PC-9 (cell line): ENCODE data around the gene AKT1. TPM values are rescaled to one million over a fixed set of nuclear protein-coding genes. Genes with fewer than 3 reads are reported as not detected.

ENCODE experiments used
- BruUV-seq: library from RNA; stranded (reverse); fragments of 400-500 nt; replicated peaks from 2 replicates; lab custom pipeline; 2021; lab: Mats Ljungman, UMichigan
- CTCF ChIA-PET: fragments of 300-600 bp; sonication (Branson Sonifier 250); formaldehyde crosslinking; loops from one replicate; lab custom pipeline; 2022; ENCODE audit warnings: antibody characterized with exemption; lab: Charles Lee
- POLR2A ChIA-PET: fragments of 300-600 bp; sonication (Branson Sonifier 250); formaldehyde crosslinking; loops from one replicate; lab custom pipeline; 2022; ENCODE audit warnings: antibody characterized with exemption; ENCODE audit not compliant: unreplicated experiment; lab: Charles Lee
- DNase-seq, 2 experiments: peaks; one replicate each; pipeline versions ENCODE4 v3.0.0 to v3.0.0-alpha.2; 2015 to 2022; ENCODE audit warnings: mixed read lengths in 1 of 2
- H2AFZ ChIP-seq: fragments of 200-600 bp; sonication (generic); 2 replicates; pipeline ENCODE4 v1.8.1; 2017; ENCODE audit warnings: antibody characterized with exemption
- H3F3A ChIP-seq: fragments of 200-600 bp; sonication (generic); 2 replicates; pipeline ENCODE4 v1.8.1; 2017; ENCODE audit warnings: antibody characterized with exemption, mild to moderate bottlenecking, low read depth; ENCODE audit not compliant: insufficient read depth
- H3K27ac ChIP-seq: fragments of 200-600 bp; sonication (generic); 2 replicates; pipeline ENCODE4 v1.6.1; 2016; ENCODE audit warnings: mixed run types
- H3K27me3 ChIP-seq: fragments of 200-600 bp; sonication (generic); 2 replicates; pipeline ENCODE4 v1.6.1; 2016; ENCODE audit warnings: low read depth, mixed run types; ENCODE audit not compliant: insufficient read depth
- H3K36me3 ChIP-seq: fragments of 200-600 bp; sonication (generic); 2 replicates; pipeline ENCODE4 v1.6.1; 2016; ENCODE audit warnings: low read depth, mixed run types
- H3K4me1 ChIP-seq: fragments of 200-600 bp; sonication (generic); replicated peaks from 2 replicates; pipeline ENCODE4 v1.6.1; 2016; ENCODE audit warnings: mixed run types; ENCODE audit not compliant: insufficient read depth
- H3K4me2 ChIP-seq: fragments of 200-600 bp; sonication (generic); 2 replicates; pipeline ENCODE4 v1.6.1; 2017; ENCODE audit warnings: mixed run types
- H3K4me3 ChIP-seq: fragments of 200-600 bp; sonication (generic); 2 replicates; pipeline ENCODE4 v1.6.1; 2016; ENCODE audit warnings: mixed run types
- H3K79me2 ChIP-seq: fragments of 200-600 bp; sonication (generic); 2 replicates; pipeline ENCODE4 v1.6.1; 2017; ENCODE audit warnings: low read depth, mixed run types
- H3K9me2 ChIP-seq: fragments of 200-600 bp; sonication (generic); 2 replicates; pipeline ENCODE4 v1.8.1; 2017; ENCODE audit warnings: mild to moderate bottlenecking; ENCODE audit not compliant: insufficient read depth
- H3K9me3 ChIP-seq: fragments of 200-600 bp; sonication (generic); 2 replicates; pipeline ENCODE4 v1.8.1; 2016; ENCODE audit warnings: low read depth; ENCODE audit not compliant: insufficient read depth
- H4K20me1 ChIP-seq: fragments of 200-600 bp; sonication (generic); 2 replicates; pipeline ENCODE4 v1.8.1; 2017; ENCODE audit not compliant: insufficient read depth
- EZH2 ChIP-seq: fragments of 200-600 bp; sonication (generic); IDR thresholded peaks from 2 replicates; pipeline ENCODE4 v1.8.0; 2017; ENCODE audit warnings: antibody characterized with exemption, low read depth
- intact Hi-C: fragments of 100-400 bp; cut with micrococcal nuclease; formaldehyde crosslinking; loops from one replicate; pipeline ENCODE4 v1.10.0; 2022; ENCODE audit not compliant: unreplicated experiment
- total RNA-seq: library from RNA; stranded (reverse); gene quantifications from 2 replicates; pipeline ENCODE4 v1.2.3, GENCODE V29; 2021
- TF ChIP-seq, protein P1 (sequence below): fragments of 200-600 bp; sonication (generic); conservative IDR thresholded peaks from 2 replicates; pipeline ENCODE4 v1.6.1; 2017; ENCODE audit warnings: mixed run types, antibody characterized with exemption, mild to moderate bottlenecking, moderate library complexity

AKT1 gene
- total RNA-seq, 1 experiment from 2014 or later: 107 TPM

DNA sequence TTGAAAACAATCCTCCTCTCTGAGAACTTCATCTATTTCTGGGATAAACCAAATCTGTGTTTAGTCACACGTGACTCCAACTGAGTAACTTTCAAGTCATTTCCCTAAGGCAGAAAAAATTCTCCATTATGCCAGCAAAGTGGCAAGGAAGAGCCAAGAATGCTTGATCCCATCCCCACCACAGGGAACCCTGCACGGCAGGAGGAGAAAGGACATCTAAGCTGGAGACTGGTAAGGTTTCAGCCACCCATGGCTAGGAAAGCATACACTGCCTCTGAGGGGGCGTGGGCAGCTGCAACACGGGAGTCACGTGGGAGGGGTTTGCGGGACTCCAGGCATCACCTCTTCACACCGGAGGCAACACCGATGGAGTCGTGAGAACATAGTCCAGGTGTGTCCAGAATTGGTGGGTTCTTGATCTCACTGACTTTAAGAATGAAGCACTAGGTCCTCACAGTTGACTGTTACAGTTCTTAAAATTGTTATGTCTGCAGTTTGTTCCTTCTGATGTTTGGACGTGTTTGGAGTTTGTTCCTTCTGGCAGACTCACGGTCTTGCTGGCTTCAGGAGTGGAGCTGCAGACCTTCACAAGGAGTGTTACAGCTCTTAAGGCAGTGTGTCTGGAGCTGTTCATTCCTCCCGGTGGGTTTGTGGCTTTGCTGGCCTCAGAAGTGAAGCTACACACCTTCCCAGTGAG lies 45.3 kb downstream of the AKT1 start:
- H3F3A ChIP-seq: peaks cover 9% of the 10 kb centered on the region; the same call in 1 of the 2 replicates
- no peak overlapping the region for H3K27ac ChIP-seq
- no TSS peak for BruUV-seq
- H3K4me3 ChIP-seq: no peak overlapping the region
- no peaks in the 10 kb centered on the region for H3K27me3 ChIP-seq
- no peak overlapping the region for H2AFZ ChIP-seq
- ChIA-PET CTCF (interaction anchor here (0.7 kb wide), 1 partner anchor 68 kb away, joined by 4 read pairs; no protein-coding TSS in a partner anchor), POLR2A (no interaction called here)
- intact Hi-C loops: loop anchor here (5.0 kb wide), 1 partner anchor 68 kb away; no protein-coding TSS in a partner anchor
- H3K36me3 ChIP-seq: no peaks in the 10 kb centered on the region
- peaks cover 28% of the 10 kb centered on the region for H3K4me1 ChIP-seq
- H3K4me2 ChIP-seq: no peak overlapping the region
- no peaks in the 10 kb centered on the region for H3K9me3 ChIP-seq
- no peak for DNase-seq
- TF ChIP-seq, protein P1, sequence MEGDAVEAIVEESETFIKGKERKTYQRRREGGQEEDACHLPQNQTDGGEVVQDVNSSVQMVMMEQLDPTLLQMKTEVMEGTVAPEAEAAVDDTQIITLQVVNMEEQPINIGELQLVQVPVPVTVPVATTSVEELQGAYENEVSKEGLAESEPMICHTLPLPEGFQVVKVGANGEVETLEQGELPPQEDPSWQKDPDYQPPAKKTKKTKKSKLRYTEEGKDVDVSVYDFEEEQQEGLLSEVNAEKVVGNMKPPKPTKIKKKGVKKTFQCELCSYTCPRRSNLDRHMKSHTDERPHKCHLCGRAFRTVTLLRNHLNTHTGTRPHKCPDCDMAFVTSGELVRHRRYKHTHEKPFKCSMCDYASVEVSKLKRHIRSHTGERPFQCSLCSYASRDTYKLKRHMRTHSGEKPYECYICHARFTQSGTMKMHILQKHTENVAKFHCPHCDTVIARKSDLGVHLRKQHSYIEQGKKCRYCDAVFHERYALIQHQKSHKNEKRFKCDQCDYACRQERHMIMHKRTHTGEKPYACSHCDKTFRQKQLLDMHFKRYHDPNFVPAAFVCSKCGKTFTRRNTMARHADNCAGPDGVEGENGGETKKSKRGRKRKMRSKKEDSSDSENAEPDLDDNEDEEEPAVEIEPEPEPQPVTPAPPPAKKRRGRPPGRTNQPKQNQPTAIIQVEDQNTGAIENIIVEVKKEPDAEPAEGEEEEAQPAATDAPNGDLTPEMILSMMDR: no peak
- no peak for TF ChIP-seq EZH2
- H3K9me2 ChIP-seq: no peaks in the 10 kb centered on the region
- peaks cover 7% of the 10 kb centered on the region for H4K20me1 ChIP-seq
- H3K79me2 ChIP-seq: peaks cover 22% of the 10 kb centered on the region

DNA sequence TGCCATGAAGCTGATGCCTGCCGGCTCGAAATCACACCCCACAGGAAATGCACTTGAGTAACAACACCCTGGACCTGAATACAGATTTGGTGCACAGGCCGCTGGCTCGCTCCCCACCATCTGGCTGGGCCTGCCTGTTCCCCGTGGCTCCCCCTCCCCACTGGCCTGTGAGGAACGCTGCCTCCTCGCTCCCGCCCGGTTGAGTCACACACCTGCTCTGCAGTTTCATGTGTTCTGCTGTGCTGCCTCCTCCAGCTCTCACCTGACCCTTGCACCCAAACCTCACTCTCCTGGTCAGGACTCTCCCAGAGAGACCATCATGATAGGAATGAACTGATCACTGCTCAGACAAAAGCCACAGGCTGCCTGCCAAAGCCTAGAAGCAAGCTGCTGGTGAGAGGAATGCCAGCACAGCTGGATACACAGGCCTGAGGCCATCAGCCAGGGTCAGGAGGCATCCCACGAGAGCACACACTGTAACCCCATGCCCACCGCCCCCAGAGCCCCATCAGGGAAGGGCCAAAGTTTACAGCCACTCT lies 46.4 kb downstream of the AKT1 start:
- Histone ChIP-seq H3K9me3 (no peaks in the 10 kb centered on the region), H3K27me3 (no peaks in the 10 kb centered on the region), H3K36me3 (no peaks in the 10 kb centered on the region), H2AFZ (no peak overlapping the region), H3K27ac (no peak overlapping the region), H3K4me3 (no peak overlapping the region), H3F3A (peaks cover 9% of the 10 kb centered on the region; the same call in 1 of the 2 replicates), H3K4me2 (peak overlapping the region; percentile 2), H4K20me1 (no peaks in the 10 kb centered on the region; the same call in 1 of the 2 replicates), H3K79me2 (peaks cover 12% of the 10 kb centered on the region), H3K4me1 (peaks cover 22% of the 10 kb centered on the region), H3K9me2 (no peaks in the 10 kb centered on the region)
- BruUV-seq: no TSS peak
- CTCF ChIA-PET: interaction anchor here (0.6 to 0.7 kb wide), 2 partner anchors 67 to 194 kb away, joined by 4 to 5 read pairs; no protein-coding TSS in a partner anchor
- POLR2A ChIA-PET: interaction anchor here (0.6 kb wide), 1 partner anchor 343 kb away, joined by 5 read pairs; no protein-coding TSS in a partner anchor
- TF ChIP-seq EZH2: no peak
- TF ChIP-seq, protein P1: no peak
- DNase-seq: peak; percentile 49 to 53
- intact Hi-C loops: no loop called here

DNA sequence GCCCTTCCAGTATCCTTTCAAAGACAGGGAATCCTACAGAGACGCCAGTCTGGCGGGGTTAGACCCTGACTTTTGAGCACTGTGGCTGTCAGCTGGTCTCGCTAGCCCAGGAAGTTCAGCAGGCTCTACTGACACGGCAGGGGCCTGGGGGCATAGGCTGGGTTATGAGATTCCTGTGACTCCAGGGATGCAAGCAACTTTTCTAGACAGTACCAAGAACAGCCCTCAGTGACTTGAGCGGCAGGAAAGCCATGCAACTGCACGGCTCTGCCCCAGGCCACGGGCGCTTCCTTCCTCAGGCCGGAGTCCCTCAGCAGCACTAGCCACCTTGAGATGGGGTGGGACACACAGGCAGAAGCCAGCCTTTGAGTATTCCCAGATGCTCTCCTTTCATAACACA lies 47.7 kb downstream of the AKT1 start:
- intact Hi-C loops: no loop called here
- H3K4me1 ChIP-seq: peaks cover 19% of the 10 kb centered on the region
- CTCF ChIA-PET: no interaction called here
- no peaks in the 10 kb centered on the region for H3K27me3 ChIP-seq
- TF ChIP-seq, protein P1: no peak
- TF ChIP-seq EZH2: no peak
- no peak for DNase-seq
- BruUV-seq: no TSS peak
- H3K9me2 ChIP-seq: no peaks in the 10 kb centered on the region
- H3K4me2 ChIP-seq: no peak overlapping the region
- H3F3A ChIP-seq: peaks cover 9% of the 10 kb centered on the region; the same call in 1 of the 2 replicates
- POLR2A ChIA-PET: no interaction called here
- H4K20me1 ChIP-seq: no peaks in the 10 kb centered on the region
- no peaks in the 10 kb centered on the region for H3K36me3 ChIP-seq
- H2AFZ ChIP-seq: no peak overlapping the region
- H3K9me3 ChIP-seq: no peaks in the 10 kb centered on the region
- H3K79me2 ChIP-seq: no peaks in the 10 kb centered on the region
- no peak overlapping the region for H3K4me3 ChIP-seq
- no peak overlapping the region for H3K27ac ChIP-seq
